HG02610 (cell line): ENCODE results near the gene SELE.

Experiments
- ATAC-seq: cut with Tn5 transposase; IDR thresholded peaks from one replicate; pipeline ENCODE4 v1.9.1; 2021; ENCODE audit warnings: mild to moderate bottlenecking, moderate library complexity; ENCODE audit not compliant: unreplicated experiment

Gene SELE, protein sequence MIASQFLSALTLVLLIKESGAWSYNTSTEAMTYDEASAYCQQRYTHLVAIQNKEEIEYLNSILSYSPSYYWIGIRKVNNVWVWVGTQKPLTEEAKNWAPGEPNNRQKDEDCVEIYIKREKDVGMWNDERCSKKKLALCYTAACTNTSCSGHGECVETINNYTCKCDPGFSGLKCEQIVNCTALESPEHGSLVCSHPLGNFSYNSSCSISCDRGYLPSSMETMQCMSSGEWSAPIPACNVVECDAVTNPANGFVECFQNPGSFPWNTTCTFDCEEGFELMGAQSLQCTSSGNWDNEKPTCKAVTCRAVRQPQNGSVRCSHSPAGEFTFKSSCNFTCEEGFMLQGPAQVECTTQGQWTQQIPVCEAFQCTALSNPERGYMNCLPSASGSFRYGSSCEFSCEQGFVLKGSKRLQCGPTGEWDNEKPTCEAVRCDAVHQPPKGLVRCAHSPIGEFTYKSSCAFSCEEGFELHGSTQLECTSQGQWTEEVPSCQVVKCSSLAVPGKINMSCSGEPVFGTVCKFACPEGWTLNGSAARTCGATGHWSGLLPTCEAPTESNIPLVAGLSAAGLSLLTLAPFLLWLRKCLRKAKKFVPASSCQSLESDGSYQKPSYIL

GRCh38 chr1:169733924-169734323 is at the start of gene SELE:
TSS of gene SELE (minus strand) at chr1:169734079. CDS start at chr1:169733612, 467 bp downstream.
- no peak for ATAC-seq

DNA sequence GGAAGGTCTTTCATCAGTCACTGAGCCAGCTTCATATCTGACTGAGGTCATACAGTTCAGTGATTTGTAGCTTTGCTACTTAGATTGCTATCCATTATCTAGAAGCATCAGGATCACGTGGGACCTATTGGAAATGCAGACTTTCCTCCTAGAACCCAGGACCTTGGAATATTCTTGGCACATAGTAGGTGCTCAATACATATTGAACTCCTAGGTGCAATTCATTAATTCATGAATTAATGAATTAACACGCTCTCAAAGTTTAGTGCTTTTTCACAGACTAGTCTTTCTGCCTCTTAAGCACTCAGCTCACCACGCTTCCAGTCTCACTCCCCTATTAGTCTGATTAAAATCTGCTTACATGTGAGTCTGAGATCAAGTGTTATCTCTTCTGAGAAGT is 48.7 kb upstream of the SELE start:
- no peak for ATAC-seq

GRCh38 chr1:169779970-169780369 is 46.1 kb upstream of the SELE start:
- ATAC-seq: no peak

DNA sequence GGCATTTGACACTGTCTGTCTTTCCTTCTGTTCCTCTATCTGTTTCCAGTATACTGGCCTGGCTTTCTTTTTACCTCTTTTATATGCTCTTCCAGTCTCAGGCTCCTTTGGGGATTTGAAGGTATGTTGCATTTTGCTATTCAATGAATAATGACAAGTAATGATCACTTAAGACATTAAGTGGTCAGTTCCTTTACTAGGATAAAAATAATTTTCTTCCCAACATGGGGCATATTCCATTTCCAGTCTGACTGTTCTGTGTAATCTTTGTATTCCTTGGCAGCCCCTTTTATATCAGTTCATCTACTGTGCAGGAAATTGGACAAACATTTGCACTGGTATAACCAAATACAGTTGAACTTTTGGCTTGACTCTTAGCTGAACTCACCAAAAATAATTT is 45.3 kb upstream of the SELE start:
- no peak for ATAC-seq

DNA sequence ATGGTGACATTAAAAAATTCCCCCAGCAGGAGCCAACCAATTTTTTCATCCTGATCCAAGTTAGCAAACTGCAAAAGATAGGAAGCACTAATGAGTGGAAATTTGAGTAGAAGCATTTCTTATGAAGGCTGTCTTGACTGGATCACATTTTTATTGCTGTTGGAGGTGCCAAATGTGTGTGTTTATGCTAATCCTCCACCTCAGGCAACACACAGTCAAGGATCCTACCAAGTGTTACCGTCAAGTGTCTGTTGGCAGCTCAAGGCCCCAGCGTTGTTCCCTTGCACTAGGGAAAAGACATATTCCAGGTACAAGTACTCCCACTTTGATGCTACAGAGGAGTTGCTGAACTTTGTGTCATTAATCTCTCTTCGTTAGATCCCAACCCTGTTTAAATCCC is 42.6 kb upstream of the SELE start:
- no peak for ATAC-seq

DNA sequence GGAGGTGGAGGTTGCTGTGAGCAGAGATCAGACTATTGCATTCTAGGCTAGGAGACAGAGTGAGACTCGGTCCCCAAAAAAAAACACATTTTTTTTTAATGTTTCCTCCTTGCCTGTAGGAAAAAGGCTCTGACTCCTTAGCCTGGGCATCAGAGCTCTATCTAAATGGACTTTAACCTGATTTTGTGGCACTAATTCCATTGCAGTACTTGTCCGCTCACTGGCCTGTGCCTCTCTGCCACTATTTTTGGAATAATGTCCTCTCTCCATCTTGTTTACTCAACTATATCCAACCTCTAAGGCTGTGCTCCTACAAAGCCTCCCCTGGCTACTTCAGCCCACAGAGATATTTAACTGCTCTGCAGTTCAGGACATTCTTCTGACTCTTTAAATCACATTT is 34.3 kb upstream of the SELE start:
- no peak for ATAC-seq

DNA sequence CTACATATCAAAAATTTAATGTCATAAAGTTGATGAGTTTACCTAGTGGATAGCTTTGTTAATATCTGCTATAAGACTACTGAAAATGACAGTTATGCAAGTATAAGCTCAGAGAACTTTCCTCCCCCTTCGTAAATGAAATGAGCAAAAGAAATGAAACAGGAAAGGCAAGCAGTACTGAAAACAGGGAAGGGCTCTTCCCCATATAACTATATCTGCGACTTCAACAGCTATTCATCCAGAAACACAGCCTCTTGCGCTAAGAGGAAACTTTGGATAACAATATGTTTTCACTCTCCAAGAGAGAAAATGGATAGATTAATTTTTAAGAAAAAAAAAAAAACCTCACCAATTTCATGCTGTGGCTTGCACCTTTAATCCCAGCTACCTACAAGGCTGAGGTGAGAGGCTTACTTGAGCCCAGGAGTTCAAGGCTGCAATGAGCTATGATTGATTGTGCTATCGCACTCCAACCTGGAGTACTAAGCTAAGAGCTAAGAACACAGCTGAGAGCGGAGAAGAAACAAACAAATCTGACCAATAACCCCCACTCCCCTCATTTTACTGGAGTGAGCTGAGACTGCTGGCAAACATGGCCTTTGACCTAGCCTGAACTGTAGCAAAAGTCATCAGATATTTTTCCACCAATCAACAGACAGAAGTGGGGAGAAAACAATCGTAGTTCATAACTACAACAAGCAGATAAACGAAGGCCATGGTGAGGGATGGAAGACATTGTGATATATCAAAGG is 31.9 kb upstream of the SELE start:
- ATAC-seq: no peak

- ATAC-seq: no peak
Observed at GRCh38 chr1:169764919-169765318, 31.0 kb upstream of the SELE start.

DNA sequence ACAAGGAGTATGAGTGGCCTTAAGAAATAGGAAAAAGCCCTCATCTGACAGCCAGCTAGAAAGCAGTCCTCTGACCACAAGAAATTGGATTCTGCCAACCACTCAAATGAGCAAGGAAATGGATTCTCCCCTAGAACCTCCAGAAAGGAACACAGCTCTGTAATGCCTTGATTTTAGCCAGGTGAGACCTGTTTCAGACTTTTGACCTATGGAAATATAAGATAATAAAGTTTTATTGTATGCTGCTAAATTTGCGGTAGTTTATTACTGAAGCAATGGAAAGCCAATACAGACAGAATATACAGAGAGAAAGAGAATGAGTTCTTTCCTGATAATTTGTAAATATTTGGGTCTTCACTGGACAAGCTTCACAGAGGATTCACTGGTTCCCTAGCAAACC is 28.8 kb upstream of the SELE start:
- no peak for ATAC-seq

GRCh38 chr1:169759038-169759437 is 25.2 kb upstream of the SELE start:
- ATAC-seq: no peak

DNA sequence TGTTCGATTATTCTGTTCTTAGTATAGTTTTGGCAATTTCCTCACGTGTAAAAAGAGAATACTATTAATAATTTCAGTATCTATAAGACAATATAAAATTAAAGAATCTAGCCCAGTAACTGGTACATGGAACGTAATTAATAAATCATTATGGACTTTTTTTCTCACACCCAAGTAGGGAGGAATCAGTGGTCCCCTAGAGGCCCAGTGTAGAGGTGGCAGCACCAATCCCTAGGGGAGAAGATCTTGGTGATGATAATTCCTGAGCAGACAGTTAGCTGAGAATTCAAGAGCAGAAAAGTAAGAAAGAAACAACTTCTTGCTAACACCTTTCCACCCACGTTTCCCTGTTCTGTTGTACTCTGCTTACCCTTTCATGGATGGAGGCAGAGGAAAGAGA is 19.7 kb upstream of the SELE start:
- no peak for ATAC-seq

DNA sequence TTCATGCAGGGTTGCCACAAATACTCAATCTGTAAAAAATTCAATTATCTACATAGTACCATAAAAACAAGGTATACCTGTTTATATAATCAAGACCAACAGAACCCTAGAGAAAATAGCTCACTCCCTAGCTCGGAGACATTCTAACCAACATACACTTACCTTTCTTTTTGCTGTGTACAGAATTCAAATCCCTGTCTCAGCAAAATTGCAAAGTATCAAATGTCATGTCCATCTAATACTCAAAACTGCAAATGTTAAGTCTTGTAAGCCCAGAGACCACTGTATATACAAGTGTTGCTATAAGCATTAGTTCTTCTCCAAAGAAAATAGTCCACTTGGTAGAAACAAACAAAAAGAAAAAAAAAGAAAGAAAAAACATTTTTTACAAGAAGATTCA is 16.2 kb upstream of the SELE start:
- ATAC-seq: no peak

GRCh38 chr1:169746550-169746949 is 12.7 kb upstream of the SELE start:
- no peak for ATAC-seq

DNA sequence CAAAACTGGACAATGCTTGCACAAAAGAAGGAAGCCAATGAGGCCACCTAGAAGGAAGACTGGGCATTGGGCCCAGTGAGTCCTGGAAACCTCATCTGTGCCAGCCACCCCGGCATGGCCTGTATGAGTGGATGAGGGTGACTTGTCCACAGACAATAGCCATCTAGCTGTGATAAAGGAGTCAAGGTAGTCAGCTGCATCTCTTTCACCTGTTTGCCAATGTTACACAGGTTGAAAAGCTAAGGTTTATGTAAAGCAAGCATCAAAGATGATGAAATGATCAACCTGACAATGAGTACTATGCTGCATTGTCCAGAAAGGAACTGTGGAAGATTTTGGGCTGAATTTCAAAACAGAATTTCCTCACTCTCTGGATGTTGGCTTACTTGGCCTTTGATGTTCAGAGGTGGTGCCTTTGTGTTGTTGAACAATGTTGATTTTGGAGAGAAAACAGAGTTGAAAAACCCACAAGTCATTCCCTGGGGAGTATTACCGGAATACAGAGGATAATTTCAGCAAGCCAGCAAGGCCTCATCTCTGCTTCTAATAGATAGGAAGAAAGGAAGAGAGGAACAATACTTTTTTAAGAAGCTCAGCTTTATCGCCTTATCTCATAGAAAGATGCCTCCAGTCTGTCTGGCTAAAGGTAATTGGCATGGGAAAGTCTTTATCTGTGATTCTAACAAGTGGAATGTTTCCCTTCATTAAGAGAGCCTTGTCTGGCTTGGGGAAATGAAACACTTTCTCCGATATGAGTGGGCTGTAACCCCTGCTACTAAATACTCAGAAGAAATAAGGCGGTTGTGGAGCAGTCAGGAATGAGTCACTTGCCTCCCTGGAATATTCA is 11.4 kb upstream of the SELE start:
- no peak for ATAC-seq

GRCh38 chr1:169741666-169742394 is 8.0 kb upstream of the SELE start:
- no peak for ATAC-seq

- ATAC-seq: no peak
Observed at GRCh38 chr1:169739980-169740379, 6.1 kb upstream of the SELE start.

DNA sequence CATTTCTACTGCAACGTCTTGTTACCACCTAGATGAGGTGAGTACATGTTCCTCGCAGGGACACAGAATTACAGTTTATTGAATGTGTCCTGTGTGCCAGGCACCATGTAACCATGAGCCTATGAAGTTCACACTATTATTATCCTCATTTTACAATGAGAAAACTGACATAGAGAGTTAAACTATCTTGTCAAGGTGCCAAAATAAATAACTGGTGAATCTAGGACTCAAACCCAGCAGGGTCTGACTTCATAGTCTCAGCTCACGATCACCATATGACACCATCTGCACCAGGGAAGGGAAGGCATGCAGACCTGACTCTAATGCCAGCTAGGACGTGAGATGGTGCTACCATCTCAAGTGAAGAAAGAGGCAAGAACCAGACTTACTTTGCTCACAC is 2.4 kb downstream of the SELE start:
- ATAC-seq: no peak

GRCh38 chr1:169729991-169730390 is 3.9 kb downstream of the SELE start:
- ATAC-seq: no peak

DNA sequence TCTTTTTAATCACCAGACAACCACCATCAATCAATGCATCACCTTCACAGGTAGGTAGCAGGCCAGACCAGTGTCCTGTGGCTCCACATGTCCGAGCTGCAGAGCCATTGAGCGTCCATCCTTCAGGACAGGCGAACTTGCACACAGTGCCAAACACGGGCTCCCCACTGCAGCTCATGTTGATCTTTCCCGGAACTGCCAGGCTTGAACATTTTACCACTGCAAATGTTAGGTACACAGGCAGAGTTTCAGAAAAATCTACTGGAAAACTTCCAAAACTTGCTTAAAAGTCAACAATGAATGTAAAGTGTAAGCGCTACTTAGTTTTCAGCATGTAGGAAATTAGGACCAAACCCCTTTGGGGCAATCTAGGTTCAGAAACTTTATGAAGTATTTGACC is 6.6 kb downstream of the SELE start:
- ATAC-seq: no peak

DNA sequence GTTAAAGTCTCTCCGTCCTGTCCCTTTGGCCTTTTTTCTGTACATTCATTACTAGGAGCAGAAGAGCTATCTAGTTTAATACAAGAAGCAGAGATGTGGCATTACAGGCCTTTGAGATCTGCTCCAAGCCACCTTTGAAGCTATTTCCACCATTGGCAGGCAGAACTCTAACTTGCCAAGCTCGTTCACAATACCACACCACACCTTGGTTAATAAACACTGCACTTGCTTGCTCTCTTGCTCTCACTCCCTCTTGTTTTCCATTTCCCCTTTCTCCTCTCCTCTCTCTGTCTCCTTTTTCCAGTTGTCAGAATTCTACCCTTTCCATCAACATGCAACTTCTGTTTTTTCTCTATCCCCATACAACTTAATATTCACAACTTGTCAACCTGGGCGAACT is 7.0 kb downstream of the SELE start:
- no peak for ATAC-seq
